HL-60/S4 treated with phorbol 12-myristate 13-acetate at 8.2 ng/mL for 4 days and 3 days (cell line): ENCODE measurements around the gene WASL.
"Not testable (repeated sequence)": the region's sequence is repeated elsewhere in the genome, so short reads cannot be mapped to it uniquely, and the experiment has no call there.

Experiments
- in situ Hi-C: fragments of 300-500 bp; cut with MboI; formaldehyde crosslinking; loops from 2 replicates; pipeline ENCODE4 v1.15.0; 2022; ENCODE audit warnings: low sequenced_read_pairs

The WASL gene

DNA sequence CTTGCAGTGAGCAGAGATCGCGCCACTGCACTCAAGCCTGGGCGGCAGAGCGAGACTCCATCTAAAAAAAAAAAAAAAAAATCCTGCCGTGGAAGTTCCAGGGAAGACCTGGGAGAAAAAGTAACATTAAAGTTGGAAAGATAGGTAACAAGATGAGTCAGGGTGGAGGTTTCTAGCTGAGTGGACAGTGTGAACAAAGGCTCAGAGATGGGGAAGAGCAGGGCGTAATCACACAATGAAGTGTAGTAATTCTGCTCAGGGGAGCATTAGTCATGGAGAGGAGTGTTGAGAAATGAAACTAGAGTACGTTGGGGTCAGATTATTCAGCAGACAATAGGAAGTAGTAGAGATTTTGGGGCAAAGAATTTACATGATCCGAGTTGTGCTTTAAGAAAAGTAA, 21.6 kb upstream of the WASL start:
- in situ Hi-C loops, result no loop called here

DNA sequence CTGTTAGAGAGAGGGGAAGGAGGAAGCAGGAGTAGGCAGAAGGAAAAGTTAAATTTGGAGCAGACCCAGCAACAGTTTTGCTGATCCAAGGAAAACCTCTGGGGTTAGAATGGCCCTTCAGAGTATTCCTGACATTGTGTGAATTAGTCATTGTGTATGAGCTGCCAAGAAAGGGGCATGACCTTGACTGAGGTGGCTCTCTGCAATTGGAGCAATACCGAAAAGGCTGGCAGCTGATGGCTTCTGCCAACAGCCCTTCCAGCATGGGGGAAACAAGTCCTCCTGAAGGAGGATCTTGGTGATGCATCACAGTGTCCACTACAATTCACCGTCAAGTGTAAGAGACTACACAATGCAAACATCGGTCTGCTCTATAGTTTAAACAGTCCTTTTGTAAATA, 20.6 kb upstream of the WASL start:
- in situ Hi-C loops, result no loop called here

DNA sequence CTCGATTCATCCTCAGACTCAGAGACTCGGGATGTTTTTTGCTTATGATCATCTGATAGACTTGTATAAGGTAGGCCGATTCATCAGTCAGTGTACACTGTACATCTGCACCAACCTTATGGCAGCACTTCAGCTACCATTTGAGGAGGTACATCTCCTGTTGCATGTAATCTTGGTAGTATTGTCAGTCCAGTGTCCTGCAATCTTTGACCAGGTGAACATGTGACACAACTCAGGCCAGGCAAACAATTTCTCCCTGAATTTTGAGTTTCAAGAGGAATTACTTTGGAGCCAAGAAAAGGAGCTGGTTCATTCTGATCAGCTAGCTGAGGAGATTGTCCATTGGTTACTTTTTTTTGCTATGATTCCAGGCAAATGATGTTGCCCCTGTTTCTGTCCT, 19.7 kb upstream of the WASL start:
- in situ Hi-C loops, result no loop called here

DNA sequence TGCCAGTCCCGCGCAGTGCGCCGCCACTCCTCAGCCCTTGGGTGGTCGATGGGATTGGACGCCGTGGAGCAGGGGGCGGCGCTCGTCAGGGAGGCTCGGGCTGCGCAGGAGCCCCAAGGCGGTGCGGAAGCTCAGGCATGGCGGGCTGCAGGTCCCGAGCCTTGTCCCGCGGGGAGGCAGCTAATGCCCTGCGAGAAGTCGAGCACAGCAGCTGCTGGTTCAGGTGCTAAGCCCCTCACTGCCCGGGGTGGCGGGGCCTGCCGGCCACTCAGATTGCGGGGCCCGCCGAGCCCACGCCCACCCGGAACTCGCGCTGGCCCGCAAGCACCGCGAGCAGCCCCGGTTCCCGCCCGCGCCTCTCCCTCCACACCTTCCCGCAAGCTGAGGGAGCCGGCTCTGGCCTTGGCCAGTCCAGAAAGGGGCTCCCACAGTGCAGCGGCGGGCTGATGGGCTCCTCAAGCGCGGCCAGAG, 14.4 kb upstream of the WASL start:
- in situ Hi-C loops, result no loop called here

DNA sequence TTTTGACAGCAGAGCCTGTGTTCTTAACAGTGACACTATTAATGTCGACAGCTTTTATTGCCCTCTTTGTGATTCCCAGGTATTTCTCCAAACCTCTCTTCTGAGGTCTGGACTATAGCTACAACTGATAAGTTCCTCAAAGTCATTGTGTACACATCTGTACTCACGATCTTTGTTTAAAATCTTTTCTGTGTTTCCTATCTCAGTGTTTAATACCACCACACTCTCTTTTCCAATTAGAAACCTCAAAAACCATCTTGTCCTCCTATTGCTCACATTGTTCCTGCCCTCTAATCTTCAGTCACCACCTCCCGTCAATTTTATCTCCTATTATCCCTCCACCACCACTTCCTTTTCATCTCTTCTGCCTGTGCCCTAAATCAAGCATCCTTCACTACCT, 12.9 kb upstream of the WASL start:
- in situ Hi-C loops, result no loop called here

DNA sequence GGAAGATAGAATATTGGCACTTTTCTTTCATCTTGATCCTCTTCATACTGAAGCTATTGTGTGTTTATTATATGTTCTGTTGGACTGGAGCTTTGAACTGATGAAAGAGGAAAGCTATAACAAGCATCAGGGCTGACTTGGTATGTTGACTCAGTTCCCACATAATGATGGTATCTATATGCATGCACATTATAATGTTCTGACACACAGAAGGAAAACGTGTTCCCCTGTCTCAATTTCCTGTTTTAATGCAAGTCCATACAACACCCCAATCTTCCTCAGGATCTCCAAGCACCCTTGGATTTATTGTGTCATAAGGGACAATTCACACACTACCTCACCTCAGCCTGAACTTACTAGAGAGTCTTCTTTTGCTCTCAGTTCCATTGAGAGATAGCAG, 8.3 kb upstream of the WASL start:
- in situ Hi-C loops, result no loop called here

DNA sequence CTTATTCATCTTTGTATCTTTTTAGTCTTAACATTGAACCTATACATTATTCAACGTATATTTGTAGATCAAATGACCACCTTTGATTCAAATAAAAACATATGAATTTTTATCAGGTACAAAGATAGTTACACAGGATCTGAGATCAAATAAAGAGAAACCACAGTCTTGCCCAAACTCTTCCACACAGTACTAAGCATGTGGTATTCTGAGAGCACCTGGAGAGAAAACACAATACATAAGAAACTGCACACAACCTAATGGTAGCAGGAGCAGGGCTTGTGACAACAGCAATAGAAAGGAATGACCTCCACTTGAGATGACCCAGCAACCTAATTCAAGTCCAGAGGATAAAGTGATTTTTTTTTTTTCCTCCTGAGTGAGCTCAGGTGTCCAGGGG, 6.5 kb upstream of the WASL start:
- in situ Hi-C loops, result no loop called here

DNA sequence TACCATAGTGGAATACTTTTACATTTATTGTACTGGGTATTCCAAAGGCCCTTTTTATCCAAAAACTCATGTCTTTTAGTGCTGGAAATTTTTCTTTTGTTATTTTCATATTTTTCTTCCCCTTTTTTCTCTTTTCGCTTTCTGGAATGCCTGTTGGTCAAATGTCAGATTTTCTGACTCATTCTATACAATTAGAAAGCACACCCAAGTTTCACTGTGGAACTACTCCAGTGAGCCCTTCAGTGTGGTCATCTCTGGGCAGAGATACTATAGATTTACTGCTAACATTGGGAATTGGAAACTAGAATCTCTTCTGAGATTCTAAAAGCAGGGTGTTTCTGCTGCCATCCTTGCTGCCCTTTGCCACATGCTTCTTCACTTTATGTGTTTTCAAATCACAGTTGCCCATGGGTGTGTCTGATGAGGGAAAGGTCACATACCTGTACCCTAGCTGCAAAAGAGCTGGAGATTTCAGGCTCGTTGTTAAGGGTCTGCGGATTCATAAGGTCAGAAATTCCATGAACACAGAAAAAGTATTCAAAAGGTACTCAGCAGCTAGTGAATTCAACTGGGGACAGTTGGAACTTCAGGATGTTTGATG, 5.6 kb upstream of the WASL start:
- in situ Hi-C loops, result no loop called here

DNA sequence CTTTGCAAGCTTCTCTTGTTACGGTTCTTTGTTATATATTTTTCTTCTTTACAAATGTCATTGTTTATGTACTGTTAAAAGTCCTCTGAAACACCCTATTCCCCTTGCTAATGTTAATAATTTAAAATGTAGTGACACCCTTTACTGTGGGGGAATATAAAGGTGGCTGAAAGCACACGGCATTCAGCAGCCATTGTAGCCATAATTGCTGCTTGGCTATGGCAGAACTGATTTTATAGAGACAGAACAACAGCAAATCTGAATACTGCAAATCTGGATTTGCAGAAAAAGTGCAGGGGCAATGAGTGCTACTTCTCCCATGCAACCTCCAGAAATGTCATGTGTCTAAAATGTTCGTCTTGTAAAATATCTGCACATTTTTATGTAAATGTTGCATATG, 3.7 kb upstream of the WASL start:
- in situ Hi-C loops, result no loop called here

DNA sequence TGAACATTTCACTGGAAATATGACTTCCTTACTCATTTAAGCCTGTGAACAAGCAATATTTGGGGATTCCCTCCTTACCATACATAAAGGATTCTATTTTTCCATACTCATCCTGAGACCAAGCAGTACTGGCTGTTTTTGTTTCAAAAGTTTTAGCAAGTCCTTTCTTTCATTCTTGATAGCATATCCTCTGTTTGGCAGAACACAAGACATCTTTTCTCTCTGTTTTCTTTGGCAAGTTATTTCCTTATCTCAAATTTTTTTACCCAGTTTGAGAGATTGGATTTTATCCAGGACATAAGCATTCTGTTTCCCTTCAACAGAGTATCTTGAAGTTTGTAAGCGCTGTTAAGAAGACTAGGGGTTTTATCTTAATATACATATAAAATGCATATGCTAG, 3.0 kb upstream of the WASL start:
- in situ Hi-C loops, result no loop called here

DNA sequence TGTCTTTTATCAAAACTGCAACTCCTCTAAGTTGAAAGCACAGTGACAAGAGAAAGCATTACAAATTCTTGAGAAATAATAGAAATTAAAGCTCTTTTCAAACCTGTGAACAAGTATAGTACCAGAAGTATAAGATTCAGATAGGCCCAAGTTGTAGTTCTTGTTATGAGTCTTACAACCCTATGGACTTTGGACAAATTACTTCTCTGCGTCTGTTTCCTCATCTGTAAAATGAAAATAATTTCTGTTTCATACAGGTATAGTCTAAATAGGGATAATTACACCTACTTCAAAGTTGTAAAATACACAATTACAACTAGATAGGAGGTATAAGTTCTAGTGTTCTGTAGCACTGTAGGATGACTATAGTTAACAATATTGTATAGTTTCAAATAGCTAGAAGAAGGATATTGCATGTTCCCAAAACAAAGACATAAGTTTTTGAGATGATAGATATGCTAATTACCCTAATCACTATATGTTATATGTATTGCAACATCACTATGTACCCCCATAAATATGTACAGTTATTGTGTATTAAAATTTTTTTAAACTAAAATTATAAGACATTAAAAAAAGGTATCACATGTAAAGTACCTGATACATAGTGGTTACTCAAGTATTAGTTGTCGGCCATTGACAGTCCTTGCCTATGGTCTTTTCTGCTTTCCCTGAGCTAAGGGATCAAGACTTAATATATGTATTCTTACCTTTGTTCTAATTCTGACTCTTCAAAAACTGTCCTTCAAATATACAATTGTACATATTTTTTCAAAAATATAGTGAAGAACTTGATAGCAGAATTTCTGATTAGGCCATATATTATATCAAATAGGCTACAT, 1.8 kb upstream of the WASL start:
- in situ Hi-C loops, result no loop called here

DNA sequence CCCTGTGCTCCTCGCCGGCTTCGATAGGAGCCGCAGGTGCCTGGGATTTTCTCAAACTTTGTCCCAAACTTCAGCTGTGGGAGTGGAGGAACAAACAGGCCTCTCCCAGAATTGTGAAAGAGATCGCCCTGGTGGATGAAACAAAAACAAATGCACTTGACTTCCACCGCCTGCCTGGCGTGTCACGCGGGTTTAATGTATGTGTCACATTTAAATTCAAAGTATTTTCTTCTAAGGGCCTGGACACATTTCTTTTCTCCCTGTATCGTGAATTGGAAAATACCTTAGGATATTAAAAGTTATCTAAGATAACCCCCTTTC, 694 bp upstream of the WASL start:
- in situ Hi-C loops, result no loop called here

DNA sequence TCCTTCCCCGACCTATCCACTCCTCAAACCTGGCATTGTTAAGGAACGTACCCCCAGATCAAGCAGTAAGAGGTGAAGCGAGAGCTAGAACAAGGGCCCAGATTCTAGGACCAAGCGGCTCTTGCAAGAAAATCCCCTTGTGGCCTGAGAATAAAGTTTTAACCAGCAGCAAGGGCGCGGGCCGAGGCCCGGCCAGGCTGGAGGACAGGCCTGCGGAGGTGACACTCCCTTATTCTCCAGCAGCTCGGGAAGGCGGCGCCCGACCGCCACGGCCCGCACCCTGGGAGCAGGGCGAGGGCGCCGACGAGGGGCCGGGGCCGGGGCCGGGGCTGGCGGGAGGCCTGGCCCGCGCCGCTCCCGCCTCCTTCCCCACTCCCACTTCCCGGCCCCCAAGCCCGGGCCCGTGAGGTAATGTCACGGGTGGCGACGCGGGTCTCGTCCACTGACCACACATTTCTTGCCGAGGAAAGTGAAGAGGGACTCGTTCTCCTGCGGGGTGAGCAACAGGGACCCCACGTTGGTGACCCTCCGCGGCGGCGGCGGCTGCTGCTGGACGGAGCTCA, 551 bp downstream of the WASL start:
- in situ Hi-C loops, result no loop called here

DNA sequence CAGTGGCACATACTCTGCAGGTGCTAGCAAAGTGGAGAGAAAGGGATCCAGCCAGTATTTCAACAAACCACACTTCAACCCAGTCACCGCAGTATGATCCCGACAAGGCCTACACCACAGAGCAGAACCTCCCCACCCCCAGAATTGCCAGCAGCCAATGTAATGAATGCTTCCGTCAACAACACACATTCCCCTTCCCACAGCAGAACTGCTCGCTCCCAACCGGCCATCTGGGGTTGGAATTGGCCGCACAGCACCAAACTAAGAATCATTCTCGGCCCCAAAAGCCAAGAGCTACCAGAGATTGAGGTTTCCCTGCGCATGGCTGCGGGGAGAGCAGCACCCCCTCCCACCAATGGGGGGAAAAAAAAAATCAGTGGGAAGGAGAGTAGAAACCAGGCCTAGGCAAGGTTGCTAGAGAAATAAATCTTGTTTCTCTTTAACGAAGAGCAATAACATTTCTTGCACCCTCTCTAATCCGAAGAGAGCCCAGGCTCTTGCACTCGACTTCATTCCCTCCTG, 1.1 kb downstream of the WASL start:
- in situ Hi-C loops, result no loop called here

DNA sequence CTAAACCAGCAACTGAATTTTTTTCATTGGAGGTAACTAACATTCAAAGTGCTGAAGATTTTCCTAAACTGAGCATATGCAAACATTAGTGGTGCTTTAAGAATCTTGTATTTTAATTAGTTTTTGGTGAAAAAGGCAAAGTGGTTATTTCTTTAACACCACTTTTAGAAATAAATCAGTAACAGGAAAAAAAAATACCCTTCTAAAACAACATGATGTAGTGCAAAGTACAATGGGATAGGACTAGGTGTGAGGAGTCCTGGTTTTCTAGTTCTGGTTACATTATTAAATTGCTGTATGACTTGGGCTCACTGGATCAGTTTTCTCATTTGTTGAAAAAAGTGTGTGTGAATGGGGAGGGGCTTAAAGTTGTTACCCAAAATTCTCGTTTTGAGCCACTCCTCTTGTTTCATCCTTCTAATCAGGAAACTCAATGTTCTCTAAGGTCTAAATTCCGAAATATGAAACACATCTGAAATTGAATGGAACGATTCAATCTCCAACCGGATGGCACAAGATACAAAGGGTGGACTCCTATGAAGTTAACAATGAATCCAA, 1.8 kb downstream of the WASL start:
- in situ Hi-C loops, result no loop called here

DNA sequence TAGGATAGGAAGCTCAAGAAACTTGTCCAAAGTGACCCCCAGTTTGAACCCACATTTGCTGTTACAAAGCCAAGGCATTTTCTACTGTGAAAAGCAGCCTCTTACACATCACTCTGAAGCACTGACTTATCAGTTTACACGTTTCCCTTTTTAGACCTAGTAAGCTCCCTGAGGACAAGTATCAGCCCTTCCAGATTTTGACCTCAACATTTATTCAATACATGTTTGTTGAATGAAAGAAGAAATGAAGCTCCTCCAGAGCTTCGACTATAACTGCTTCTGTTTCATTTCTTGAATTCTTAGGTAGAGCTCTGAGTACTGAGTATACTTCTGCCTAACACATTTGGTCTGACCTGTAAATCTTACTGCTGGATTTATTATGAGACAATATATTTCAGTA, 2.7 kb downstream of the WASL start:
- in situ Hi-C loops, result no loop called here

DNA sequence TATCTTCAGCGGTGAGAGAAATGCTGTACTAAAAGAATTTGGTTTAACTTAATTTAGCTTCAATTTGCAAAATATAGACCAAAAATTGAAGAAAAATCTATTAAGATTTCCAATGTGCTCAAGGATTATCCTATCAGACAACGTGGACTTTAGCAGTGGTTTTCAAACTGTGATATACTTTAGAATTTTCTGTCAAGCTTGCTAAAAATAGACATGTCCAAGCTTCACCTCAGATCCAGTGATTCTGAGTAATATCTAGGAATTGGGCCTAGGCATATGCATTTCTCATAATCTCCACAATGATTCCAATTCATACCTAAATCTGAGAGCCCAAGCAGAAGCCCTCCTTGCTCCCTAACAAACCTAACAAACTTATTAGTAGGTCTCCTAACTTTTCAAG, 3.4 kb downstream of the WASL start:
- in situ Hi-C loops, result no loop called here

DNA sequence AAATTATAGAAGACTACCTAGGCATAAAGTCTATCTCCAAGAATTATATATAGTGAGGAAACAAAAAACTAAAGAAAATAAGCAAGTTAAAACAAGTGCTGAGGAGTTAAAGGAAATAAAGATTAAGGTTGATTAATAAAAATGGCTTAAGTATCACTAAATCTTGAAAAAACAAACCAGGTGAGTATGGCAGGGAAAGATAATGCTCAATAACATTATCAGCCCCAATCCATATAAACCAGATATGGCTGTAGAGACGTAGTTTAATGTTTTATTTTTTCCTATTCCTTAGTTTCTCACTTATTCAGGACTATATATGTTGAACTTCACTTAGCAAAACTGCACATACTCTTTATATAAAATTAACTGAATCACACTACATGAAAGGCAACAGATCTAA, 4.4 kb downstream of the WASL start:
- in situ Hi-C loops, result no loop called here

DNA sequence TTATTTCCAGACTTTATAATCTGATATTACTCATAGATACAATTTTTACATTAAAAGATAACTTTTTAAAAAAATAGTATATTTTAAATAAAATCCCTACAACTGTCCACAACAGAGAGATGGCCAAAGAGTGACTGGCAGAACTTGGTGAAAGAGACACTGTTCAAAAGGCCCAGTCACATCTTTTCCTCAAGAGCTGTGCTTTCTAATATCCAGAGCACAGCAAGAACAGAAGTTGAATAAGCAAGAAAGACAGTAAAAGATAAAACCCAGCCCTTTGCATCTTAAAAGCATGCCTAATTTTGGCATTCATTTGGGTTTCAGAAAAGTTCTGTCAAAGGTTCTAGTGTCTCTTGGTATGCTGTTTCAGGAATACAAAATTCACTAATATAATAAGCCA, 6.9 kb downstream of the WASL start:
- in situ Hi-C loops, result no loop called here

DNA sequence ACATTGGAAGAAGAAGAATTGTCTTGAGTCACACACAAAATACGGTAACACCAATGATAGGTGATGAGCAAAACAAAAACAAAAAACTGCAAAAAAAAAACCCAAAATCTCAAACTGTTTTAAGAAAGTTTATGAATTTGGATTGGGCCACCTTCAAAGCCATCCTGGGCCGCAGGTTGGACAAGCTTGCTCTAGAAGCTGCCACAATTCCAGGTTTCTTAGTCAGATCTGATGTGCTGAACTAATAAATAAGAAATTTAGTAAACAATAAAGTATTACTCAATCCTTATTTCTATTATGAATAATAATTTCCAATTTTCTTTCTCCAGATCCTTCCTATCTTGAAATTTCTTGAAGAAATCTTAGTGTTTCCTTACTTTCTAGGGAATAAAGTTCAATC, 10.0 kb downstream of the WASL start:
- in situ Hi-C loops, result no loop called here

DNA sequence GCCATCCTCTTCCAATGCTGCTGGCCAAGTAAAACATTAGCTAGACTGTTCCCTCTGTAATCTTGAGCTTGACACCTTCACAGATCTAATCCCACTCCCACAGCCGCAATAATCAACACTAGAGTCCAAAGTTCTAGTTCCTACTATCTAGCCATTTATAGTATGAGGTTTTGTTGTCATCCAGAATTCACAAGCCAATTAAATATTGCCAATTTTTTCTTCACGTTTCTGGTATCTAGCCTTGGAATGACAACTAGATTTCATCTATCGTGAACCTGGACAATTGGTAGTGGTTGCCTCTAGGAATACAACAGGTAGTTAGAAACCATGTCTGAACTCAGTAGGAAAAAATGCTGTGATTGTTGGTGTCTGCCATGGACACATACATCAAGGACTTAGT, 10.4 kb downstream of the WASL start:
- in situ Hi-C loops, result no loop called here

DNA sequence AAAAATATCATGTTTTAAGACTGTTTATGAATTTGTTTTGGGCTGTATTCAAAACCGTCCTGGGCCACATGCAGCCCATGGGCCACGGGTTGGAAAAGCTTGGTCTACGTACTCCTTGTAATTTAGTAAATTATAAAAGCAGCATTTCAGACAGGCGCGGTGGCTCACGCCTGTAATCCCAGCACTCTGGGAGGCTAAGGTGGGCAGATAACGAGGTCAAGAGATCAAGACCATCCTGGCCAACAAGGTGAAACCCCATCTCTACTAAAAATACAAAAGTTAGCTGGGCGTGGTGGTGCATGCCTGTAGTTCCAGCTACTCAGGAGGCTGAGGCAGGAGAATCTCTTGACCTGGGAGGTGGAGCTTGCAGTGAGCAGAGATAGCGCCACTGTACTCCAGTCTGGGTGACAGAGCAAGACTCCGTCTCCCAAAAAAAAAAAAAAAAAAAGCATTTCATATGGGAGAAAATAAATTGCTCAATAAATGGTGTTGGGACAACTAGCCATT, 11.6 kb downstream of the WASL start:
- in situ Hi-C loops, result not testable (repeated sequence)
